LNCaP clone FGC (cell line): ENCODE data around the gene DDIAS.
A peak's percentile ranks its signal among the peaks of the same experiment; 100 is the strongest.

Experiments used
- DNase-seq: peaks from one replicate; pipeline ENCODE4 v3.0.0-alpha.2; 2011; ENCODE audit warnings: low read depth
- H3K4me3 ChIP-seq: 2 replicates; pipeline ENCODE4 v1.5.1; 2011; ENCODE audit warnings: mild to moderate bottlenecking, low read depth, low read length, control low read depth
- TF ChIP-seq, protein P1 (sequence below): IDR thresholded peaks from 2 replicates; pipeline ENCODE4 v1.5.1; 2012; ENCODE audit warnings: mild to moderate bottlenecking; ENCODE audit not compliant: control insufficient read depth, insufficient read depth; ENCODE audit errors: extremely low read depth

Gene DDIAS

DNA sequence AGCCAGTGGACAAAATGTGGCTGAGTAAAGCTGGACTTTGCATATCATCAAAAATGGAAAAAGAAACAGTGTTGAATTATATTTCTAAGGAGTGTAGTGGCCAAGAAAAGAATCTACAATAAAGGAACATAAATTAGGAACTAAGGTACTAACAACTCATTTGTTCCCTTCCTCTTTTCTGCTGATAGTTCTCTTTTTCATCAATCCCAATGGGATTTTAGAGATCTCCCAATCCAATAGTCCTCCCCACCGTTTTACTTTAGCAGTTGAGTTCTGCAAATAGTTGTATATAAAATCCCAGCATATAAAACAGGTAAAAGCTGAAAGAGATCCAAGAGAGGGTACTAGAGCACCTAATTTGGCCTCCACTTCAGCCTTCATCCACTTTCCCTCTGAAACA lies 3.3 kb upstream of the DDIAS start:
- H3K4me3 ChIP-seq = no peak overlapping the region

DNA sequence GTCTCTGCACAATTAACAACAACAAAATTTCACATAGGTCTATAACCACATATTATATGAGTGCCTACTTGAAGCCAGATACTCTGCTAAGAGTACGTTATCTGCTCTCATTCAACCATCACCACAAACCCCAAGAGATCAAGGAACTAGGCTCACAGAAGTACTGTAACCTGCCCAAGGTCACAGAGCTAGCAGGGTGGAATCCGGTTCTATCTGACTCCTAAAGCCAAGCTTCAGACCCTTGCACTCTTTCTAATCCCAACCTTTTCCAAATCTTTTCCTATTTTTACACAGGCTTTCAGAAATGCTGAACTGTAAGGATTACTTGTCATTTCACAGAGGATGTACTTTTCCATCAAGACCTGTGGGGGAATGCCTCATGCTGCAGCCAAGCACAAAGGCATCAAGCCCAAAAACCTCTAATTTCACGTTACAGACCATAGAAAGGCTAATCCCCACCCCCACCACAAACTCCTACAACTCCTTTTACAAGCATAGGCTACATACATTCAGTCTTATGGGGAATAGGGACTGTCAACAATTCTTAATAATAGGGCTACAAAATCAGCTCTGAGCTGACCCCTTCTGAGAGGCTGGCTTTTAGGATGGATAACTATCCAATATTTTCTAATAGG lies 2.2 kb upstream of the DDIAS start:
- TF ChIP-seq, protein P1, sequence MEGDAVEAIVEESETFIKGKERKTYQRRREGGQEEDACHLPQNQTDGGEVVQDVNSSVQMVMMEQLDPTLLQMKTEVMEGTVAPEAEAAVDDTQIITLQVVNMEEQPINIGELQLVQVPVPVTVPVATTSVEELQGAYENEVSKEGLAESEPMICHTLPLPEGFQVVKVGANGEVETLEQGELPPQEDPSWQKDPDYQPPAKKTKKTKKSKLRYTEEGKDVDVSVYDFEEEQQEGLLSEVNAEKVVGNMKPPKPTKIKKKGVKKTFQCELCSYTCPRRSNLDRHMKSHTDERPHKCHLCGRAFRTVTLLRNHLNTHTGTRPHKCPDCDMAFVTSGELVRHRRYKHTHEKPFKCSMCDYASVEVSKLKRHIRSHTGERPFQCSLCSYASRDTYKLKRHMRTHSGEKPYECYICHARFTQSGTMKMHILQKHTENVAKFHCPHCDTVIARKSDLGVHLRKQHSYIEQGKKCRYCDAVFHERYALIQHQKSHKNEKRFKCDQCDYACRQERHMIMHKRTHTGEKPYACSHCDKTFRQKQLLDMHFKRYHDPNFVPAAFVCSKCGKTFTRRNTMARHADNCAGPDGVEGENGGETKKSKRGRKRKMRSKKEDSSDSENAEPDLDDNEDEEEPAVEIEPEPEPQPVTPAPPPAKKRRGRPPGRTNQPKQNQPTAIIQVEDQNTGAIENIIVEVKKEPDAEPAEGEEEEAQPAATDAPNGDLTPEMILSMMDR = no peak
- peak overlapping the region; percentile 86 for H3K4me3 ChIP-seq
- DNase-seq = no peak

More for the DNA sequence above, 3.3 kb upstream of the DDIAS start:
- TF ChIP-seq, protein P1 = no peak
- DNase-seq = no peak

DNA sequence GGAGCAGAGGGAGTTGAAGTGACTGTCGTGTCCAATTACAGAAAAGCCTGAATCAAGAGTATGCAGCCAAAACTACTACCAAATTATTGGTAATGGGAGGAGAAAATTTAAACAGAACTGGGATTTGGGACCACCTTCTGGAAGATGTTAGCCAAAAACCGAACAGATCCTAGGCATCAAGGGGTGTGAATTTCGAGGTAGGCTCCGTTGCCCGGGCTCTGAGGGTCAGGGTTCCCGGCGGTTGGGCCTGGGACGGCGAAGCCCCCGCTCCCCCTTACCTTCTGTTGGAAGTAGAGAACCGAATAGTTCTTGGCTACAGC lies 1.6 kb upstream of the DDIAS start:
- no peak for DNase-seq
- TF ChIP-seq, protein P1 = no peak
- H3K4me3 ChIP-seq = peak overlapping the region; percentile 86

DNA sequence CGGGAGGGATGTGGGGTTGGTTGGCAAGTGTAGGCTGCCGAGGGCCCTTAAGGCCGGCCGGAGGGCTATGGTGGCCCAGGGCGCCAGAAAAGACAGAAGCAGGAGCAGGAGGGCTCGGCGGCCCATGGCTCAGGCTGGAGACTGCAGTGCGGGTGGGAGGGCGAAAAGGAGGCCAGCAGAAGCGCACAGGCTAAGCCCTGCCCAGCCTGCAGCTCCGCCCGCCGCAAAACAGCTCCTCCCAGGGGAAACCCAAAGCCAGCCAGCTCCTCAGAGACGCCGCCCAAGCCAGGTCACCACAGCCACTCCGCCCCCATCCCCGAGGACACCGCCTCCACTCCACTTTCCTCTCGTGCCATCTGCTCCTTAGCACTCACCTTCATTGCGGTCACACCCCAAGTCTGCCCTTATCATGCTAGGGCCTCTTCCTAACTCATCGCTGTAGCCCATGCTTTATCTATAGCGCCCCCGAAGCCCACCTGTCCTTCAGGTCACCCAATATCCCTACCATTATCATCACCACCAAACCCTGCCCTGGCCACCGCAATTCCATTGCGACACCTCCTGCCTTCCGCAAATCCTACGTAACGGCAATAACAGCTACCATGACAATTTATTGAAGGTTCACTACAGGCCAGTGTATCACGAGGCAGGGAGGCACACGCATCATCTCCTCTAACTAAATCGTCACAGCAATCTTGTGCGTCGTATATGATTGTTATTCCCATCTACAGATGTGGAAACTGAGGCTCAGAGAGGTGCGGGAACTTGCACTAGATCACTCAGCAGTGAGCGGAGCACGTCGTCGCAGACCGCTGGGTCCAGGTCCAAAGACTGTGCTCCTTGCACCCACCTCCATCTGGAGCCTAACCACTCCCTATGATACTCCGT lies 1.0 kb upstream of the DDIAS start, which contains the start of gene PRCP:
Gene PRCP, minus strand, starts transcription at position 154 of the 888 bp plus-strand sequence. Its CDS starts 28 bp downstream, at position 126.
- TF ChIP-seq, protein P1 = no peak
- peak; percentile 88 for DNase-seq

DNA sequence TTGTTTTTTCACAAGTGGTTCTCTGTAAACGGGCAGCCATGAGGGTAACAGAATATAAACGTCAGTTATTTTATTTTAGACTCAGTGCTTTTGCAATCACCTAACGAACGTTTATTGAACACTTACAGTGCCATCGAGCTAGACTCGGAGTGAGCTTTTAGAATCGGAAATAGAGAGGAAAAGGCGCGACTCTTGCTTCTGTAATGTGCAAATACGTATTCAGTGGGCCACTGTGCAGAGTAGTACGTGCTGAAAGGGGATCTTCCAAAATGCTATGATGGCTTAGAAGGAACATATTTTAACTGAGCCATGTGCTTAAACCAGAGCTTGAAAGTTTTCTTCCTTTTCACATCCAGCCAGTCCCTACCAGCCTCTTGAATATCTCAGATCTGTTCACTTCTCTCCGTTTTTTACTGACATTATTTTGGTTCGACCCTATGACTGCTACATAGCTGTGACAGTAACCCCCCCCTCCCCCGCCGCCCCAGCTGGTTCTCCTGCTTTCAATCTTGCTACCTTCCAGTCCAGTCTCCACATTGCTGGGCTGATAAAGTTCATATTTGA lies 468 bp downstream of the DDIAS start:
- no peak for DNase-seq
- H3K4me3 ChIP-seq = peak overlapping the region; percentile 86
- TF ChIP-seq, protein P1 = no peak

More for the DNA sequence above, 1.0 kb upstream of the DDIAS start, which contains the start of gene PRCP:
- peak within 1 kb of the TSS; percentile 86 for H3K4me3 ChIP-seq

DNA sequence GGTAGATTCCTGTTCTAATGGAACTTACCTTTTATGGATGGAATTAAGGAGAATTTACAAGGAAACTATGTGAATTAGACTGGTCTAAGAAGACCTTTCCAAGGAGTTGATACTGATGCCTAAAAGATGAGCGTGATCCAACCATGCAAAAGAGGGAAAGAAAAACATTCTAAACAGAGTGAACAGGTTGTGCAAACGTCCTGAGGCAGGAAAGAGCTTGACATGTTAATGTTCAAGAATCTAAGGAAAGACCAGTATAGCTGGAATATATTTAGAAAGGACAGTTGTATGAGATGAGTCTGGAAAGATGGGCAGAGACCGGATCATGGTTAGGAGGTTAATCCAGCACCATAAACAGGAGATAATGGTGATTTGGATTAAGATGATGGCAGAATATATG lies 1.3 kb downstream of the DDIAS start:
- TF ChIP-seq, protein P1 = no peak
- H3K4me3 ChIP-seq = peak overlapping the region; percentile 86
- DNase-seq = no peak
